Middle frontal gyrus (tissue), 1 donor: Measurements from ENCODE around the gene PCSK5.
"Not testable (repeated sequence)": the region's sequence is repeated elsewhere in the genome, so short reads cannot be mapped to it uniquely, and the experiment has no call there.

Source experiments
- DNase-seq: peaks from one replicate; pipeline ENCODE4 v3.0.0-alpha.2; 2015; ENCODE audit warnings: low spot score; ENCODE audit errors: extremely low spot score

PCSK5 gene

DNA sequence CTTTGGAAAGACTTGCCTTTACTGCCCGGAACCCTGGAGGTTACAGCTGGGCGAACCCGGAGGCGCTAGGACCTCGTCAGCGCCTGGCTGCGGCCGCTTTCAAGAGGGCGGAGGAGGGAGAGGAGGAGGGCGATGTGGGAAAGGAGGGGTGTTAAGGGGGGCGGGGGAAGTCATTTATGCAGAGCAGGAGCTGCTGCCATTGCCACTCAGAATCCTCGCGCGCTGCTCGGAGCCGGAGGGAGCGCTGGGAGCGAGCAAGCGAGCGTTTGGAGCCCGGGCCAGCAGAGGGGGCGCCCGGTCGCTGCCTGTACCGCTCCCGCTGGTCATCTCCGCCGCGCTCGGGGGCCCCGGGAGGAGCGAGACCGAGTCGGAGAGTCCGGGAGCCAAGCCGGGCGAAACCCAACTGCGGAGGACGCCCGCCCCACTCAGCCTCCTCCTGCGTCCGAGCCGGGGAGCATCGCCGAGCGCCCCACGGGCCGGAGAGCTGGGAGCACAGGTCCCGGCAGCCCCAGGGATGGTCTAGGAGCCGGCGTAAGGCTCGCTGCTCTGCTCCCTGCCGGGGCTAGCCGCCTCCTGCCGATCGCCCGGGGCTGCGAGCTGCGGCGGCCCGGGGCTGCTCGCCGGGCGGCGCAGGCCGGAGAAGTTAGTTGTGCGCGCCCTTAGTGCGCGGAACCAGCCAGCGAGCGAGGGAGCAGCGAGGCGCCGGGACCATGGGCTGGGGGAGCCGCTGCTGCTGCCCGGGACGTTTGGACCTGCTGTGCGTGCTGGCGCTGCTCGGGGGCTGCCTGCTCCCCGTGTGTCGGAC is at the start of gene PCSK5:
TSS of gene PCSK5 (plus strand) at position 202 of the 805 bp plus-strand sequence. CDS start at position 711, 509 bp downstream.
- peak; percentile 79 for DNase-seq

DNA sequence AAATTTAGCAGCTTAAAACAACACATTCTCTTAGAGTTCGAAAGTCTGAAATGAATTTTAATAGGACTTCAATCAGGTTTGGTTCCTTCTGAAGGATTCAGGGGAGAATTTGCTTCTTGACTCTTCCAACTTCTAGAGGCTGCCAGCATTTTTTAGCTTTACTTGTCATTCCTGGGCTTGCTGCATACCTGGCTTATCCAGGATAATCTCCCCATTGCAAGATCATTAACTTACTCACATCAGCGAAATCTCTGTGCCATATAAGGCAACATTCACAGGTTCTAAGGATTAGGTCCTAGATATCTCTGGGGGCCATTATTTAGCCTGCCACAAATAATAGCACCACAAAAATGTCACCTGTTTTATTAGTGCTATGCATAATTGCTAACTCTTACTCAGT is 46.2 kb upstream of the PCSK5 start:
- DNase-seq = no peak

DNA sequence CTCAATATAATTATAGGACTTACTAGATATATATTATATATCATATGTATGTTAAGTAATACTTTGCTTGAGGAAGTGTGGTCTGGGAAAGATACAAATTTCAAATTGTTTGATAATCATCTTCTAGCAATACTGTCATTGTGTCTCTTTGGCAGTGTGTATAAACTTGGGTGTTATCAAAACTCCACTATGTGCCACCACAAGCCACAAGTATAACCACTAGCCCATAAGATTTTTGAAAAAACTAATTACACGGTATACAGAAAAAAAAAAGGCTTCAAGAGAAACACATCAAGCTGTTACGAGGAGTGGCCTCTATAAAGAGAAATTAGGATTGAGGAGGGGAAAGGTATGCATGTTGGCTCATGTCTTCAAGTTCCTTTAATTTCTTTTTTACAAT is 44.7 kb upstream of the PCSK5 start:
- DNase-seq = no peak

DNA sequence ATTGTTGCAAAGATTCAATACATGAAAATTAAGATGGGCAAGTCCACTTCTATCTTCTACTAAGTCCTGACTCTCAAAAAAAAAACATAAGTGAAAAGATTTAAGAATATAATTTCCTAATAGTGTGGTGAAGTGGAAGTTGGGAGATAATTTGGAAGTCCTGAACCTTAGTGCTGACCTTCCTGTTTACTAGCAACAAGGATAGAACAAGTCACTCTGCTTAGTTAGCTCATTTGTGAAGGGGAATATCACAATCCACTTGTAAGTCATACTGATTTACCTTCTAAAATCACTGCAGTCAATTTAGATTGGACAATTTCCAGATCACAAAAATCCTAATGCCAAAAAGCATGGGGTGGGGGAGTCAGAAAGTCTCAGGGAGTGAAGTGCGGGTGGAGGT is 43.4 kb upstream of the PCSK5 start:
- DNase-seq = no peak

DNA sequence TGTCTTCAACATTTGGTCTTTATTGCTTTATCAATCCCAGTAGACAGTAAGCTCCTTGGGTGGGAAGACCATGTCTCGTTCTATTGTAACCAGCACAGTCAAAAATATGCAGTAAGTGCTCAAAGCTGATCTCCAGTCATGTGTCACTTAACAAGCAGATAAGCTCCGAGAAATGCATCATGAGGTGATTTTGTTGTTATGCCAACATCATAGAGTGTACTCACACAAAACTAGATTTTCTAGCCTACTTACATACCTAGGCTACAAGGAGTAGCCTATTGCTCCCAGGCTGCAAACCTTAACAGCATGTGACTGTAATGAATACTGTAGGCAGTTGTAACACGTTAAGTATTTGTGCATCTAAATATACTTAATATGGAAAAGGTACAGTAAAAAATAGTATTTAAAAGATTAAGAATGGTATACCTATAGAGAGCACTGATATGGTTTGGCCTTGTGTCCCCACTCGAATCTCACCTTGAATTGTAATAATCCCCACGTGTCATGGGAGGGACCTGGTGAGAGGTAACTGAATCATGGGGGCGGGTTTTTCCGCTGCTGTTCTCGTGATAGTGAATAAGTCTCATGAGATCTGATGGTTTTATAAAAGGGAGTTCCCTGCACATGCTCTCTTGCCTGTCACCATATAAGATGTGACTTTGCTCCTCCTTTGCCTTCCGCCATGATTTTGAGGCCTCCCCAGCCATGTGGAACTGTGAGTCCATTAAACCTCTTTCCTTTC is 39.8 kb upstream of the PCSK5 start:
- no peak for DNase-seq

DNA sequence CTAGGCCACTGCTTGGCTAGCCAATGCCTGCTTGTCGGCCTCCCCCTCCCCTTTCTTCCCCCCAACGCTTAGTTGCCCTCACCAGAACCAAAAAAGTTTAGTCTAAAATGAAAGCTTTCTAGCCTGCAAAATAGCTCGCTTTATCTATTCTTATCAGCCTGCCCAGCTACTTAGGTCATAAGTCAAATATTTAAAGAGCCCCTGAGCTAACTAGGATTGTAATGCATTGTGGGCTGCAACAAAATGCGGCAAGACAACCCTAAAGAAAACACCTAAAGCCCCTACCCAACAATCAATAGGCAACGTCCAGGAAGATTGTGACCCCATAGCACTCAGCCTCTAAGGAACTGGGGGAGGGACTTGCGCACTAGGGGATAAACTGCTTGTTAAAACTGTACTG is 38.6 kb upstream of the PCSK5 start:
- no peak for DNase-seq

DNA sequence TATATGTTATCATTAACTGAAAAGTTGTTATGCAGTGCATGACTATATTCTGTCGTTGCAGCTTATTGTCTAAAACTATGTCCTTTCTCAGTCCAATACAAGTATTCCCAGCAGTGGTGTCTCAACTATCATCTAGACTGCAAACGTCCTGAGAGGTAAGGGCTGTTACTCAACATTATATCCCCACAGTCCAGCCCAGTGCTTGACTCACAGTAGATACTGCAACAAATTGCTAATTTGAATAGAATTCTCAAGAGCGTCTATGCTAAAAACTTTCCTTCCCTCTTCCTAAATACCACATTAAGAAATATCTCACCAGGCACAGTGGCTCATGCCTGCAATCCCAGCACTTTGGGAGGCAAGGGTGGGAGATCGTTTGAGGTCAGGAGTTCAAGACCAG is 37.7 kb upstream of the PCSK5 start:
- no peak for DNase-seq

DNA sequence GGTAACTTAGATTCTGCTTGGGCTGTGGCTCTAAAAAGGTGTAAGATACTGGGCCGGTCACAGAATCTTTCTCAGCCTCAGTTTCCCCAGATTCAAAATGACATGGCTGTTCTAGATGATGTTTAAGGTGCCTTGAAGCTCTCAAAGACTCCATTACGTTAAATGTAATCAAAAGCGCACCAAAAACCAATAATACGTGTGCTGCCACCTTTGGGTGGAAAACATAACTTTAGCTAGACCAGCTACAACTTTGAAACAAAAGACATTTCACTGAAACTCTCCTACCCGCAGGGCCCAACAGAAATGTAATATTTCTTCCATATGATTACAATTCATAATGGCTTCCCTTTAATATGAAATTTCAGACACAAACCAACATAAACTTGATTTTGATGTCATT is 35.0 kb upstream of the PCSK5 start:
- no peak for DNase-seq

DNA sequence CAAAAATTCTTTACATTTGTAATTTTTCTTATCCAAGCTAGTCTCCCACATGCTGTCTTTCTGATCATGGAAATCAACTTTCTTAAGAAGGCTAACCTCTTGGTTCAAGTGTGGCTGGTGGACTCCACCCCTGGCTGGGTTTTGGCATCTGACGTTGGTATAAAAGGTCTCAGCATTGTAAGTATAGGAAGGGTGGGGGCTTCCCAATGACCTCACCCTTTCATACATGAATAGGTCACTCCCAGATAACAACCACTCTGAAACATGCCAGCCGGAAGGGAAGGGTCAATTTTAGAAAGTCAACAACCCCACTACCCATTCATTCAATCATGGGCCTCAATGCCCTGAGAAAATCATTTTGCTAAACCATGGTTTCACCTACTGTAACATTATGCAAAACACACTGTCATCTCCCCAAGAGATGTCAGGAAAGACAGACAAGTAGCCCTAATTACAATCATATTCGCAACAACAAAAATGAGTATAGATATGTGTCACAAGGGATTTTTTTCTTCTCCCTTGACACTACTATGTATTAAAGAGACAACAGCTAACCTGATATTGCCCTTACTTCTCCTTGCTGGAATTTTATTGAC is 31.9 kb upstream of the PCSK5 start:
- no peak for DNase-seq

DNA sequence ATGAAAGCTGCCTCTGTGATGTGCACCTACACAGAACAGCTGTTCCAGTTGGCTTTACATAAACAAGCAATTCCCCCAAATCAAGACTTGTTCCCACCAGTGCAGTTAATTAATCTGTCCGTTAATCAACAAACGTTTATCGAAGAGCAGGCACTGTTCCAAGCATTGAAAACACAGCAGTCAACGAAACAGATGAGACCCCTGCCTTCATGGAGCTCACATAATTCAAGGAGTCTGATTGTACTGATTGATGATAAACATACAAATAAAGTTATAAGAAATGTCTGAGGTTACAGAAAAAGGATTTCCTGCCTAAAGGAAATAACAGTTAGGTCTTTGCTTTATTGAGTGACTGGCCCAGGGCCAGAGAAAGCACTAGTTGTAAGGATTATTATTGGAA is 26.2 kb upstream of the PCSK5 start:
- DNase-seq = no peak

DNA sequence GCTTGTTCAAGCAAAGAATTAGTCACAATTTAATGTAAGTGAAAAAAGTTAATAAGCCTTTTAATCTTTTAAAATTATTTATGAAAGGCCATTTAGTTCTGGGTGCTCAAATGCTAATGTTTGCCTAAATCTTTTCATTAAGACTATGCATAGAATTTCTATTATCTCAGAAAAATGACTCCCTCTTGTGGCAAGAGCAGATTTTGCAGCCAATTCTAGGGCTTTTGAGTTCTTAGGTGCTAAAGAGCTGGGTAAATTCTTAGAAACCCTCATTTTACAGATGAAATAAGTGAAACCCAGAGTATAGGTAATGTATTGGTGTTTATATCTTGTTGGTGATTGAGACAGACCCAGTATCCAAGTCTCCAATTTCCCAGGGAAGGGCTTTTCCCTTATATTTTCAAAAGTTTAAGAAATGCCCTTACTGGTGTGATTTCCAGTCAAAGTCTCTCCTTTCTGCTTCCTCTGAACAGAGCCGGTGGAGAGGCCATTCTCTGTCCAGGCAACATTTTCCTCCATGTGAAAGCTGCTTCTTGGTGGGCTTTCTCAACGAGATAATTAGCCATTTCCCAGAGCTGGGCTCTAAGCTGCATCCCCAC is 24.1 kb upstream of the PCSK5 start:
- DNase-seq = peak; percentile 81

DNA sequence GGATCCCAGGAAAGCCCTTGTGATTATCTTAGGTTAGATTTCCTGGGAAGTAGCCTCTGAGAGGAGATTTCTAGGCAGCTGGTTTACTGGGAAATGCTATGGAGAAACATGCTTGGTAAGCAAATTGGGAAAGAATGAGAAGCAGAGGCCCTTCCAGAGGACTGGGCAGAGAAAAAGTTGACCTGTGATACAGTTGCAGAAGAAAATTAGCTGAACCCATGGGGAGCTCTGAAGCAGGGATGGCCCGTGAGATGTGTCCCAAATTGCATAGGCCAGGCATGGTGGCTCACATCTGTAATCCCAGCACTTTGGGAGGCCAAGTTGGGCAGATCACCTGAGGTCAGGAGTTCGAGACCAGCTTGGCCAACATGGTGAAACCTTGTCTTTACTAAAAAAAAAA is 21.9 kb upstream of the PCSK5 start:
- not testable (repeated sequence) for DNase-seq

DNA sequence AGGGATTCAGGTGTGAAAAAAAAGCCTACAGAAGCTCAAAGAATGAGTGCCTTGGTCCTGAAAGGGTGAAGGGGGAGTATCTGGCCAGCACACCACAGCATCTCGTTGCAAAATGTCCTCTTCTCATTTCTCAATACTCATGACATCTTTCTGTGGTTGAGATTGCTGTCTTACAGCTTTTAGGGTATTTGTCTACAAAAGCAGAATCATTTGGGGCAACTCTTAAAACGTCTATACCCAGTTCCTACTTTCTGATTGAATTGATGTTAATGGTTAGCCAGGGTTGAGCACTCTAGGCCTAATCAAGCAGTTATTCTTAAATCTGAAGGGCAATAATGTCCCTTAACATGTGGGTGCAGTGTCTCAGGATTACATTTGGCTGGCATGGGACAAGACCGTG is 21.2 kb upstream of the PCSK5 start:
- no peak for DNase-seq

DNA sequence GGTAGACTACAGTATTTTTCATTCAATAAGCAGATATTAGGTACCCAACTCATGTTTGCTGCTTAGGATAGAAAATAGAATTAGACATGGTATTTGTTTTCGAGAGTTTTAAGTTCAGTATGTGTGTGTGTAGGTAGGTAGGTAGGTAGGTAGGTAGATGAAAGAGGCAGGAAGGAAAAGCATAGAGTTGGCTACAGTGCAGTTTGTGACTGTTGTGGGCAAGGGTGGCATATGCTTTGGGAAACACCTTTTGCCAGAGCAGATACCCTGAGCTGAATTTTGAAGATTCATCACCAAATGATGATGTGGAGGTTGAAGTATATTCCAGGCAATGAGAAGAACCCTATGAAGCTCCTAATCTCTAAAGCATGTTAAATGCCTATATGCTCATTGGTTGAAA is 20.0 kb upstream of the PCSK5 start:
- DNase-seq = no peak

DNA sequence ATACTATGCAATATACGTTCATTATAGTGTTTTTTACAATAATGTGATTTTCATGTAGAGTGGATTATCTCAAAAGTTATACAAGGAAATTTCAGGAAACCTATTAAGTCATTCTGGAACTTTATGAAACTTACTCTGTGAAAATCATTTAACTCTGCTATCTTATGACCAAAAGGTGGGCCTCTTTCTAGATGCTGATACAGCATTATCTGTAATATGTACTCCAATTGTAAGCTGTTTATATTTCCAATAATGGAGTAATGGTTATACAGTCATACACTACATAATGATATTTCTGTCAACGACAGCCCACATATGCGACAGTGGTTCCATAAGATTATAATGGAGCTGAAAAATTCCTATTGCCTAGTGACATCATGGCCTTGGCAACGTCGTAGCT is 18.8 kb upstream of the PCSK5 start:
- DNase-seq = no peak

DNA sequence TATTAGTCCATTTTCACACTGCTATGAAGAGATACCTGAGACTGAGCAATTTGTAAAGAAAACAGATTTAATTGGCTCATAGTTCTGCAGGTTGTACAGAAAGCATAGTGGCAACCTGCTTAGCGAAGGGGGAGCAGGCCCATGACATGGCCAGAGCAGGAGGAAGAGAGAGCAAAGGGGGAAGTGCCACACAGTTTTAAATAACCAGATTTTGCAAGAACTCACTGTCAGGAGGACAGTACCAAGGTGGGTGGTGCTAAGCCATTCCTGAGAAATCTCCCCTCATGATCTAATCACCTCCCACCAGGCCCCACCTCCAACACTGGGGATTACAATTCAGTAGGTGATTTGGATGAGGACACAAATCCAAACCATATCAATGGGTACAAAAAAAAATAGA is 16.8 kb upstream of the PCSK5 start:
- no peak for DNase-seq

DNA sequence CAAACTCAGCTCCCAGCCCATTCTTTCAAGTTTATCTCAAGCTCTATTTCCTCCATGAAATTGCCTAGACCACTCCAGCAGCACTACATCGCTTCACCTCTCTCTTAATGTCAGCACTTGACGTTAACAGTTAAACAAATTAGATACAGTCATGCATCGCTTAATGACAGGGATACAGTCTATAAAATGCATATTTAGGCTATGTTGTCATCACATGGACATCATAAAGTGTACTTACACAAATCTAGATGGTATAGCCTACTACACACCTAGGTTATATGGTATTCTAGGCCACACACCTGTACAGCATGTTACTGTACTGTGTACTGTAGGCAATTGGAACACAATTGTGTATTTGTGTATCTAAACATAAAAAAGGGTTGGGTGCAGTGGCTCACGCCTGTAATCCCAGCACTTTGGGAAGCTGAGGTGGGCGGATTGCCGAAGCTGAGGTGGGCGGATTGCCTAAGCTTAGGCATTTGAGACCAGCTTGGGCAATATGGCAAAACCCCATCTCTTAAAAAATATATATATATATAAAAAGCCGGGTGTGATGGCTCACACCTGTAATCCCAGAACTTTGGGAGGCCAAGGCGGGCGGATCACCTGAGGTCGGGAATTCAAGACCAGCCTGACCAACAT is 13.4 kb upstream of the PCSK5 start:
- DNase-seq = no peak

DNA sequence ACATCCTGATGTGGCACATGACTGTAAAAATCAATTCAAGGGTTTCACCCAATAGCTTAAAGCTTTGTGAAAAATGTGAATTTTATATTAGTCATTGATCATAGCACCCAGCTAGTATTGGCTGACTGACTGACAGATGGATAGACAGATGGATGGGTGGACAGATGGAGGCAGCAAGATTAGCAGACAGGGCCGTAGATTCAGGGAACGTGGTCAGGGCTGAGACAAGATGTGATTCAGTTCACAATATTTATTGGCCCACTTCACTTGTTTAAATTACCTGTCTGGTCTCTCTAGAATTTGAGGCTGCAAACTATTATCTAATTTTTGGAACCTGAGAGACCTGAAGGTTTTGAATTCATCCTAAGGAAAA is 12.0 kb upstream of the PCSK5 start:
- no peak for DNase-seq

DNA sequence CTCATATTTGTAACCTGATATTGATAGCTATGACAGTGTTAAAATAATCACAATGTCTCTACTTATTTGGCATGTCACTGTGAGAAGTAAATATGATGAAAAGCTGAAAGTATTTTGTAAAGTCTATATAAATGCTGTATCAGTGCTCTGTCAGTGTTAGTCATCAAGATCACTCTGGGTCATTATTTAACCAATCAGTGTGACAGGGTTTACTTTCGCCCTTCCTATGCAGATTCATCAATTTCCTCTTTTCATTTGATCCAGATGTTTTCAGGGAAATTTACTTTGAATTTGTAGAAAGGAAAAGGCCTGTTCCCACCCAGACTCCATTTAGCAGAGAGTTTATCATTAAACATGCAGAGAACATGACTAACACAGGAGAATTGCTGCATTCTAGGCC is 9.9 kb upstream of the PCSK5 start:
- no peak for DNase-seq

DNA sequence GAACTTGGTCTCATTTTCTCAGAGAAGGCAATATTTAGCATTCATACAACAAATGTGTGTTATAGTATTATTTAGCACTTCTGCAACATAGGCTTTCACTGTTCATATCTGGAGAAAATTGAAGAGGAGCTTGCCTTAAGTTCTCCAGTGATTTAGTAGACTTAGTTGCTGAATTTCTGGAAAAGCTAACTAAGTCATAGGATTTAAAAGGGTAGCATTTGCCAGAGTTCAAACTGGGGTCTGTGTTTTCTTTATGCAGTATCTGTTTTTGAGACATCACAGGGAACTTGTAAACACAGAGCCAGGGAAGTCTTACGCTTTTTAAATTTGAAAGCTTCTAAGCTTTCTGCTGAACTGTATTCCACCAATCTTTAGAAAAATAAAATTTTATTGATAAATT is 8.7 kb upstream of the PCSK5 start:
- DNase-seq = no peak

DNA sequence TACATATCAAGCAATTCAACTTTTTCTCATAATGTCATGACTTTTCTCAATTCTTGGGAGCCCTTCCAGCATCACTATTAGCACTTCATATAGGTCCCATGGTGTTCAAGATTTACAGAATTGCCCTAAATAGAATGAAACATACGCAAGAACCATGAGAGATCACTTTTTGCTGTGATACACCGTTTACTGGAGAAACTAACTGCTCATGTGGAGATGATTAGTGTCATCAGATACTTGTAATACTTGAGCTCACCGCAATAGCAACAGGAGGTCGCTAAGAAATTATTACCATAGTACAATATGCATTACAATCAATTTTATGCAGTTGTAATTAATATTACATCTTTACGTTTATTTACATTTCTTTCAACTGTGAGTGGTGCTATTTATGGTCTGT is 4.8 kb upstream of the PCSK5 start:
- DNase-seq = no peak

DNA sequence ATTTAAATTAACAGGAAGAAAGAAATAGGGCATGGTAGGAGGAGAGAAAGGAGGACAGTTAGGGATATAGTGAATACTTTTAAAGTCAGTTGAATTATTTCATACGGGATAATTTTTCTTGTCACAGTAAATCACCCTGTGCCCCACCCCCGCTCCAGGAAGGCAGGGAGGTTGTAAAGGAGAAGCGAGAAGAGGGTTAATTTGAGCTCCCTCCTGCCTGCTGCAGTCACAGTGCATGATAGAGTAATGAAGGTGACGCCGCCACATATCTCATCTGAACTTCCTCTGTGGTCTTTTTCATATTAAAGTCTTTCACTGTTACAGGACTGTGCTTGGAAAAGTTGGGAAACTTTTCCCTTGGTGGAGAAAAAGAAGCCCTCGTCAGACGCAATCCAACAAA is 896 bp upstream of the PCSK5 start:
- no peak for DNase-seq
